OCI-LY3 (cell line): ENCODE results near the gene ABCG8.

Experiments used
- H2AFZ ChIP-seq: fragments of 200-600, 300-600 bp; shearing (Covaris generic); 2 replicates; pipeline ENCODE4 v1.6.0; 2014; ENCODE audit warnings: antibody characterized with exemption, low read depth, low read length
- H3K27ac ChIP-seq: fragments of 200-600, 300-600 bp; sonication (generic); 2 replicates; pipeline ENCODE4 v1.5.1; 2014; ENCODE audit warnings: mild to moderate bottlenecking, low read length, moderate library complexity, mixed read lengths
- H3K27me3 ChIP-seq: fragments of 200-600, 300-600 bp; sonication (generic); 2 replicates; pipeline ENCODE4 v1.6.1; 2014; ENCODE audit warnings: low read depth, low read length, mixed read lengths
- H3K36me3 ChIP-seq: fragments of 200-600, 300-600 bp; sonication (generic); replicated peaks from 2 replicates; pipeline ENCODE3; 2014; ENCODE audit warnings: low read depth, low read length, mixed read lengths
- H3K4me1 ChIP-seq: fragments of 300-600, 200-600 bp; sonication (generic); 2 replicates; pipeline ENCODE4 v1.6.1; 2014; ENCODE audit warnings: low read length, mixed read lengths
- H3K4me2 ChIP-seq: fragments of 200-600, 300-600 bp; sonication (generic); 2 replicates; pipeline ENCODE4 v1.6.1; 2014; ENCODE audit warnings: low read length, mixed read lengths
- H3K4me3 ChIP-seq: fragments of 300-600, 200-600 bp; sonication (generic); 2 replicates; pipeline ENCODE4 v1.5.1; 2014; ENCODE audit warnings: antibody characterized with exemption, mild to moderate bottlenecking, low read length, moderate library complexity
- H3K79me2 ChIP-seq: fragments of 300-600, 200-600 bp; shearing (Covaris generic); 2 replicates; pipeline ENCODE4 v1.6.1; 2014; ENCODE audit warnings: mild to moderate bottlenecking, low read length, mixed read lengths
- H3K9ac ChIP-seq: fragments of 300-600, 200-600 bp; shearing (Covaris generic); 2 replicates; pipeline ENCODE4 v1.6.0; 2014; ENCODE audit warnings: mild to moderate bottlenecking, low read length, moderate library complexity
- H3K9me3 ChIP-seq: fragments of 200-600, 300-600 bp; shearing (Covaris generic); 2 replicates; pipeline ENCODE4 v1.6.1; 2014; ENCODE audit warnings: low read length, mixed read lengths; ENCODE audit not compliant: insufficient read depth
- H4K20me1 ChIP-seq: fragments of 200-600, 300-600 bp; sonication (generic); 2 replicates; pipeline ENCODE4 v1.6.1; 2016; ENCODE audit warnings: low read length, mixed read lengths; ENCODE audit not compliant: insufficient read depth
- EZH2phosphoT487 ChIP-seq: fragments of 200-600 bp; shearing (Covaris generic); IDR thresholded peaks from 2 replicates; pipeline ENCODE4 v1.6.1; 2018; ENCODE audit warnings: antibody characterized with exemption, mixed run types, low read depth
- TF ChIP-seq, protein P1 (sequence below): fragments of 200-600, 300-600 bp; sonication (generic); IDR thresholded peaks from 2 replicates; pipeline ENCODE4 v1.5.1; 2014; ENCODE audit warnings: antibody characterized with exemption, low read length, low read depth

Gene ABCG8

DNA sequence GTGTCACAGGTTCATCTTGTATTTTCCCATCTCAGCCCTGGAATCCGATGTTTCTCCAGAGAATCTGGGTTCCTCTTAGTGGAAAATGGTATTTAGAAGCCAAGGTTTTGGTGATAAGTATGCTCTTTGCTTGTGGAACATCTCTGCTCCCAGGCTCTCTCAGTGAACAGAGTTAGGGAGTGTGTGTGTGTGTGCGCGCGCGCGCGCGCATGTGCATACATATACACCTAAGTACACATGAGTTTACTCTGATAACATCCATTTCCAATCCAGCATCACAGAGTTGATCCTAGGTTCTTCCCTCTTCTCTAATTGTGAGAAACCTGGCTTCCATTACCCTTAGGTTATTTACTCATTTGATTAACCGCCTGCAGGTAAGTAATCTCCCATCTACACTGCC, 41.7 kb downstream of the ABCG8 start:
- H3K4me2 ChIP-seq, result no peak overlapping the region
- H3K36me3 ChIP-seq, result peaks cover 3% of the 10 kb centered on the region
- H3K9me3 ChIP-seq, result no peaks in the 10 kb centered on the region
- no peak for TF ChIP-seq EZH2phosphoT487
- TF ChIP-seq, protein P1, sequence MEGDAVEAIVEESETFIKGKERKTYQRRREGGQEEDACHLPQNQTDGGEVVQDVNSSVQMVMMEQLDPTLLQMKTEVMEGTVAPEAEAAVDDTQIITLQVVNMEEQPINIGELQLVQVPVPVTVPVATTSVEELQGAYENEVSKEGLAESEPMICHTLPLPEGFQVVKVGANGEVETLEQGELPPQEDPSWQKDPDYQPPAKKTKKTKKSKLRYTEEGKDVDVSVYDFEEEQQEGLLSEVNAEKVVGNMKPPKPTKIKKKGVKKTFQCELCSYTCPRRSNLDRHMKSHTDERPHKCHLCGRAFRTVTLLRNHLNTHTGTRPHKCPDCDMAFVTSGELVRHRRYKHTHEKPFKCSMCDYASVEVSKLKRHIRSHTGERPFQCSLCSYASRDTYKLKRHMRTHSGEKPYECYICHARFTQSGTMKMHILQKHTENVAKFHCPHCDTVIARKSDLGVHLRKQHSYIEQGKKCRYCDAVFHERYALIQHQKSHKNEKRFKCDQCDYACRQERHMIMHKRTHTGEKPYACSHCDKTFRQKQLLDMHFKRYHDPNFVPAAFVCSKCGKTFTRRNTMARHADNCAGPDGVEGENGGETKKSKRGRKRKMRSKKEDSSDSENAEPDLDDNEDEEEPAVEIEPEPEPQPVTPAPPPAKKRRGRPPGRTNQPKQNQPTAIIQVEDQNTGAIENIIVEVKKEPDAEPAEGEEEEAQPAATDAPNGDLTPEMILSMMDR, result no peak
- H3K79me2 ChIP-seq, result no peaks in the 10 kb centered on the region
- H3K27ac ChIP-seq, result no peak overlapping the region
- no peaks in the 10 kb centered on the region for H3K4me1 ChIP-seq
- H2AFZ ChIP-seq, result no peak overlapping the region
- no peak overlapping the region for H3K9ac ChIP-seq
- no peaks in the 10 kb centered on the region for H3K27me3 ChIP-seq
- no peaks in the 10 kb centered on the region for H4K20me1 ChIP-seq
- no peak overlapping the region for H3K4me3 ChIP-seq

DNA sequence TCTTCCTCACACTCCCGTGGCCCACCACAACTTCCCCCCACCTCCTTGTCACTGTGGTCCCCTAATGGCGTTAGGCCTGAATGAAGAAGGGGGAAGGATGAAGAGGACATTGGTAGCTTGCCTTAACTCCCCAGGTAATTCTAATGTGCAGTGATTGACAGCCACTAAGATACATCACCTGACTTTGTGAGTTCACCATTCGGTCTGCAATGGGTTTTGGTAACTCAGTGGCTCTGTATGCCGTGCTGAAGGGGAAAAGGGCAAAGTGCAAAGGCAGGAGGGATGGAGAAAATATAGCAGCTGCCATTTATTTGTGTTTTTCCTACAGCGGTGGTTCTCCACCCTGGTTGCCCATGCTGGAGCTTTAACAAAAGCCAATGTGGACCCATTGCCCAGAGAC, 42.2 kb downstream of the ABCG8 start:
- Histone ChIP-seq H3K9me3 (no peaks in the 10 kb centered on the region), H3K9ac (no peak overlapping the region), H2AFZ (no peak overlapping the region), H3K27me3 (no peaks in the 10 kb centered on the region), H3K27ac (no peak overlapping the region), H3K4me3 (no peak overlapping the region), H3K36me3 (peaks cover 3% of the 10 kb centered on the region), H3K4me1 (no peaks in the 10 kb centered on the region), H4K20me1 (no peaks in the 10 kb centered on the region), H3K79me2 (no peaks in the 10 kb centered on the region), H3K4me2 (no peak overlapping the region)
- TF ChIP-seq, protein P1, result no peak
- no peak for TF ChIP-seq EZH2phosphoT487

DNA sequence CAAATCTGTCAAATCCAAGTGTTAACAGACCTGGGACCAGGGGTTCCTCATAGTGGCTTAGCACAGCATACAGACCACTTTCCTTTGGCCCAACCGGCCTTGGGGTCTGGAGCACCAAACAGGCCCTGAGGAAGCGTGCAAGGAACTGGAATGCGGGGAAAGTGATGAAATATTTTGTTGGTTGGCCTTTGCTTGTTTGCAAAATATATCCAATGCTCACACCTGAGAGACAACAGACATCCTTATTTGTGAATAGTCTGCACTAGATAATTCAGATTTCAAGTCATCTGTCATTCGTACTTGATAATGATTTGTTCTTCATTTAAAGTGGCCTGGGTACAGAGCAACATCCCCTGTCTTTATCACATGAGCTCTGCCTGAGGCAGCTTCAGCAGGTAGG, 43.5 kb downstream of the ABCG8 start:
- Histone ChIP-seq H3K4me3 (no peak overlapping the region), H3K9ac (no peak overlapping the region), H3K36me3 (peaks cover 11% of the 10 kb centered on the region), H3K4me1 (no peaks in the 10 kb centered on the region), H3K79me2 (no peaks in the 10 kb centered on the region), H3K27me3 (no peaks in the 10 kb centered on the region), H4K20me1 (no peaks in the 10 kb centered on the region), H3K27ac (no peak overlapping the region), H3K9me3 (no peaks in the 10 kb centered on the region), H3K4me2 (no peak overlapping the region), H2AFZ (no peak overlapping the region)
- TF ChIP-seq EZH2phosphoT487, result no peak
- TF ChIP-seq, protein P1, result no peak

GRCh38 chr2:43884689-43885088, 45.9 kb downstream of the ABCG8 start:
- Histone ChIP-seq H3K4me3 (no peak overlapping the region), H3K4me1 (no peaks in the 10 kb centered on the region), H3K27me3 (no peaks in the 10 kb centered on the region), H3K79me2 (no peaks in the 10 kb centered on the region), H3K9me3 (no peaks in the 10 kb centered on the region), H3K27ac (no peak overlapping the region), H3K4me2 (no peak overlapping the region), H3K9ac (no peak overlapping the region), H4K20me1 (no peaks in the 10 kb centered on the region), H2AFZ (no peak overlapping the region), H3K36me3 (peaks cover 32% of the 10 kb centered on the region)
- TF ChIP-seq EZH2phosphoT487, result no peak
- TF ChIP-seq, protein P1, result no peak
